Endothelial cell of umbilical vein (primary cell): ENCODE data around the gene ANKRD27. TPM values are rescaled to one million over a fixed set of nuclear protein-coding genes. Genes with fewer than 3 reads are reported as not detected.

Source experiments
- BruUV-seq: library from RNA; stranded (reverse); fragments of 400-500 nt; replicated peaks from 2 replicates; lab custom pipeline; 2021; lab: Mats Ljungman, UMichigan
- CTCF ChIA-PET: fragments of 300-600, 350-600 bp; sonication (Branson Sonifier 250); formaldehyde crosslinking; loops from one replicate; lab custom pipeline; 2021; ENCODE audit warnings: antibody characterized with exemption, inconsistent platforms; lab: Charles Lee
- POLR2A ChIA-PET: fragments of 300-600, 350-600 bp; sonication (Branson Sonifier 250); formaldehyde crosslinking; loops from one replicate; lab custom pipeline; 2021; ENCODE audit warnings: antibody characterized with exemption, inconsistent platforms; lab: Charles Lee
- DNase-seq: peaks from one replicate; pipeline ENCODE4 v3.0.0-alpha.2; 2011; ENCODE audit warnings: low read depth, low spot score
- FAIRE-seq: peaks from 2 replicates; lab custom pipeline; 2011; peaks lifted over from hg19 to GRCh38; lab: Jason Lieb, UNC
- H2AFZ ChIP-seq: 2 replicates; pipeline ENCODE4 v1.6.0; 2012; ENCODE audit warnings: low read depth, low read length, control low read depth, inconsistent platforms
- H3K27ac ChIP-seq: 2 replicates; pipeline ENCODE4 v1.5.1; 2011; ENCODE audit warnings: low read depth, mild to moderate bottlenecking, control low read depth, low read length, moderate library complexity; ENCODE audit not compliant: insufficient read depth
- H3K27me3 ChIP-seq, 2 experiments: 2 replicates each; pipeline versions ENCODE4 v1.6.0 to v1.6.1; 2011; ENCODE audit warnings: low read length in 2 of 2, mixed read lengths in 1 of 2; ENCODE audit not compliant: control insufficient read depth in 2 of 2, insufficient read depth in 2 of 2
- H3K36me3 ChIP-seq, 2 experiments: 2 replicates in 1 of 2; 3 replicates in 1 of 2; pipeline ENCODE4 v1.5.1; 2011; ENCODE audit warnings: low read length in 2 of 2, mild to moderate bottlenecking in 1 of 2, moderate library complexity in 1 of 2; ENCODE audit not compliant: control insufficient read depth in 2 of 2, insufficient read depth in 2 of 2; ENCODE audit errors: extremely low read depth in 1 of 2
- H3K4me1 ChIP-seq: 3 replicates; pipeline ENCODE4 v1.5.1; 2011; ENCODE audit warnings: mild to moderate bottlenecking, low read length; ENCODE audit not compliant: control insufficient read depth, insufficient read depth; ENCODE audit errors: extremely low read depth
- H3K4me2 ChIP-seq: 2 replicates; pipeline ENCODE4 v1.6.1; 2011; ENCODE audit warnings: low read length, control low read depth, mixed read lengths; ENCODE audit not compliant: insufficient read depth
- H3K4me3 ChIP-seq, 3 experiments: fragments of 200-600 bp in 1 of 3; sonication (generic), shearing (Covaris generic) in 1 of 3; replicated peaks in 1 of 3; 2 replicates each; pipeline ENCODE4 v1.5.1; 2011 to 2016; ENCODE audit warnings: control low read depth in 3 of 3, low read length in 3 of 3, mild to moderate bottlenecking in 2 of 3, inconsistent platforms in 1 of 3, low read depth in 1 of 3, moderate library complexity in 1 of 3; ENCODE audit not compliant: insufficient read depth in 1 of 3
- H3K79me2 ChIP-seq: 2 replicates; pipeline ENCODE4 v1.6.0; 2012; ENCODE audit warnings: low read length, inconsistent platforms; ENCODE audit not compliant: control insufficient read depth, insufficient read depth
- H3K9ac ChIP-seq: replicated peaks from 2 replicates; pipeline ENCODE3; 2011; ENCODE audit warnings: low read length, control low read depth; ENCODE audit not compliant: insufficient read depth; ENCODE audit errors: extremely low read depth
- H3K9me1 ChIP-seq: replicated peaks from 3 replicates; pipeline ENCODE4 v1.6.0; 2011; ENCODE audit warnings: mild to moderate bottlenecking, low read length; ENCODE audit not compliant: control insufficient read depth, insufficient read depth; ENCODE audit errors: extremely low read depth
- H3K9me3 ChIP-seq: replicated peaks from 2 replicates; pipeline ENCODE4 v1.5.1; 2012; ENCODE audit warnings: low read length, inconsistent platforms; ENCODE audit not compliant: control insufficient read depth, insufficient read depth
- H4K20me1 ChIP-seq: replicated peaks from 2 replicates; pipeline ENCODE3; 2011; ENCODE audit warnings: mild to moderate bottlenecking, low read length; ENCODE audit not compliant: control insufficient read depth, insufficient read depth; ENCODE audit errors: extremely low read depth
- CTCF ChIP-seq, 2 donors: IDR thresholded peaks; 1 replicate in 1 of 2; 2 replicates in 1 of 2; pipeline ENCODE4 v1.5.1; 2011; ENCODE audit warnings: low read length in 2 of 2, mild to moderate bottlenecking in 2 of 2, moderate library complexity in 2 of 2, control low read depth in 1 of 2, inconsistent platforms in 1 of 2, low read depth in 1 of 2; ENCODE audit not compliant: insufficient read depth in 1 of 2; ENCODE audit errors: extremely low read depth in 1 of 2
- EZH2 ChIP-seq: IDR thresholded peaks from 2 replicates; pipeline ENCODE4 v1.6.1; 2012; ENCODE audit warnings: borderline replicate concordance, low read depth, mild to moderate bottlenecking, moderate library complexity, low read length, inconsistent platforms; ENCODE audit not compliant: severe bottlenecking
- FOS ChIP-seq: IDR thresholded peaks from 2 replicates; pipeline ENCODE4 v1.6.1; 2011; ENCODE audit warnings: mild to moderate bottlenecking, low read length, moderate library complexity, borderline replicate concordance; ENCODE audit not compliant: insufficient read depth
- GATA2 ChIP-seq: IDR thresholded peaks from 2 replicates; pipeline ENCODE4 v1.7.0; 2011; ENCODE audit warnings: low read depth, mild to moderate bottlenecking, moderate library complexity, mixed read lengths, low read length; ENCODE audit not compliant: insufficient read length, insufficient read depth
- JUN ChIP-seq: IDR thresholded peaks from 2 replicates; pipeline ENCODE4 v1.6.1; 2011; ENCODE audit warnings: borderline replicate concordance, low read depth; ENCODE audit not compliant: insufficient read length, insufficient read depth
- MAX ChIP-seq: IDR thresholded peaks from 2 replicates; pipeline ENCODE4 v1.6.1; 2011; ENCODE audit not compliant: insufficient read depth, insufficient read length
- MYC ChIP-seq: IDR thresholded peaks from one replicate; pipeline ENCODE4 v1.6.1; 2011; ENCODE audit warnings: mild to moderate bottlenecking, low read depth, low read length
- POLR2A ChIP-seq: IDR thresholded peaks from 2 replicates; pipeline ENCODE4 v1.6.1; 2012; ENCODE audit warnings: low read depth, mild to moderate bottlenecking, control low read depth, low read length
- POLR2AphosphoS5 ChIP-seq: IDR thresholded peaks from 2 replicates; pipeline ENCODE4 v1.6.1; 2012; ENCODE audit warnings: low read depth, mild to moderate bottlenecking, control low read depth, low read length, moderate library complexity; ENCODE audit not compliant: insufficient read depth
- dilution Hi-C: fragments of 300-500 bp; cut with MboI; formaldehyde crosslinking; loops from one replicate; pipeline ENCODE4 v1.15.0; 2019; ENCODE audit warnings: low sequenced_read_pairs; ENCODE audit not compliant: extremely low pct_ligation_motif_present
- intact Hi-C: fragments of 100-400 bp; cut with micrococcal nuclease; formaldehyde crosslinking; loops from one replicate; pipeline ENCODE4 v1.10.0; 2022
- polyA plus RNA-seq, 4 experiments: library from polyadenylated mRNA; depleted of rRNA in 3 of 4; stranded (reverse) in 3 of 4; unstranded in 1 of 4; fragments of >200 nt; gene quantifications; 2 replicates each; pipeline versions ENCODE4 v1.2.1 to v1.2.3, GENCODE V29; 2011 to 2012; ENCODE audit warnings: missing spikeins in 1 of 4
- total RNA-seq: library from RNA; stranded (reverse); gene quantifications from 2 replicates; pipeline ENCODE4 v1.2.3, GENCODE V29; 2021

ANKRD27 gene
- total and polyA plus RNA-seq, 2 donors (not counting 3 experiments of a cell fraction or from before 2014, with no cell fraction given): 18.3 to 37.4 TPM

DNA sequence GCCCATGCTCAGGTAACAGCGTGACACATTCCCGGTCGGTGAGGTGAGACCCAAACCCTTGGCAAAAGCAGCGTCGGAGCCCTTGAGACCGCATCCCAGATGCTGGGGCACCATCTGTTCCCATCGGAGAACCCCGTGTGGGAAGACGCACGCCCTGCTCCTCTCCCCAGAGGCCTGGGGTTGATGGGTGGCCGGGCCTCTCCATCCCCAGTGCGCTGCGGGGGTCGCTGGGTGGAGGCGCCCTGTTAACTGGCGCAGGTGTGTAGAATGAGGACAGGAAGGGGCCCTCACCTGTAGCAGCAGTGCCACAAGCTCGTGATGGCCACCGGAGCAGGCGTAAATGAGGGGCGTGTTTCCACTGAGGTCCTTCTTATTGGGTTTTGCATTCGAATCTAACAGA lies 69.4 kb downstream of the ANKRD27 start:
- no peak for FAIRE-seq
- DNase-seq: no peak

More for the DNA sequence above, 69.4 kb downstream of the ANKRD27 start:
- no peaks in the 10 kb centered on the region for H3K79me2 ChIP-seq
- no peaks in the 10 kb centered on the region for H3K4me1 ChIP-seq
- BruUV-seq: no TSS peak
- H3K27ac ChIP-seq: no peak overlapping the region
- ChIA-PET POLR2A (no interaction called here), CTCF (no interaction called here)
- no peaks in the 10 kb centered on the region for H3K9me3 ChIP-seq
- H3K9me1 ChIP-seq: no peaks in the 10 kb centered on the region
- dilution Hi-C loops (no loop called here), intact Hi-C loops (no loop called here)
- H3K27me3 ChIP-seq: no peaks in the 10 kb centered on the region
- H3K4me3 ChIP-seq: no peak overlapping the region
- H3K4me2 ChIP-seq: no peak overlapping the region
- no peak overlapping the region for H3K9ac ChIP-seq
- peaks cover 9 to 19% of the 10 kb centered on the region in 2 experiments for H3K36me3 ChIP-seq
- H4K20me1 ChIP-seq: no peaks in the 10 kb centered on the region
- TF ChIP-seq FOS (no peak), MYC (no peak), CTCF (IDR thresholded peaks at IDR 0.05; ENCODE audit: extremely low read depth in 1 of 2, insufficient read depth in 1 of 2, low read depth in 1 of 2, low read length in 2 of 2) (no peak), MAX (no peak), POLR2A (no peak), JUN (no peak), POLR2AphosphoS5 (no peak), GATA2 (no peak), EZH2 (no peak)
- no peak overlapping the region for H2AFZ ChIP-seq
